IPS-15b (cell line): ENCODE measurements around the gene PRKN.

ENCODE experiments used
- H3K27me3 ChIP-seq: one replicate; pipeline ENCODE4 v1.6.1; 2013; ENCODE audit warnings: low read length; ENCODE audit not compliant: control insufficient read depth, insufficient read depth
- H3K36me3 ChIP-seq: one replicate; pipeline ENCODE4 v1.6.1; 2013; ENCODE audit warnings: low read length; ENCODE audit not compliant: control insufficient read depth, insufficient read depth
- H3K4me1 ChIP-seq: one replicate; pipeline ENCODE4 v1.6.1; 2013; ENCODE audit warnings: mild to moderate bottlenecking, low read length; ENCODE audit not compliant: control insufficient read depth, insufficient read depth
- H3K4me3 ChIP-seq: one replicate; pipeline ENCODE4 v1.5.1; 2013; ENCODE audit warnings: low read depth, low read length
- H3K9ac ChIP-seq: one replicate; pipeline ENCODE4 v1.6.1; 2013; ENCODE audit warnings: low read depth, mild to moderate bottlenecking, low read length
- H3K9me3 ChIP-seq: one replicate; pipeline ENCODE4 v1.6.1; 2013; ENCODE audit warnings: mild to moderate bottlenecking, low read length; ENCODE audit not compliant: control insufficient read depth, insufficient read depth

Gene PRKN

DNA sequence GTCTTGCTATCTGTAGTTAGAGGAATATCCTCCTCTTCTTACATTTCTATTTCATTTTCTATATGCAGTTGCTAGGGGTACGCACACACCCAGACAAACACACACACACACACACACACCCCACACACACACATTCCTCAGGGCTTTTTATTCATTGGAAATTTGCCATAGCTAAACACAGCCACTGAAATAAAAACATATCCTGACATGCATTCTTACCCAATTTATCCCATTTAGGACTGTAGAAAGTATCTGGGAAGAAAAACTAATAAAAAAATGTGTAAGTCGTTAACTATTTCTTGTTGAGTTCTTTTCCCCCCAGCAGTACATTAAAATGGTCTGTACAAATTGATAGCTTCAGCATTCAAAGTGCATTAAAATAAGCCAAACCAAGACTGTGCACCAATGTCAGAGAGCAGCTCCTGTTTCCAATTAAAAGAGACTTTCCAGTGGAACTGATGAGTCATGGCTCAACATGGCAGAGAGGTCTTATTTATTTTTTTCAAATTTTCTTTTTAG lies 1095.8 kb downstream of the PRKN start:
- Histone ChIP-seq H3K27me3 (peaks cover 34% of the 10 kb centered on the region), H3K4me1 (no peaks in the 10 kb centered on the region), H3K9me3 (no peaks in the 10 kb centered on the region), H3K9ac (no peak overlapping the region), H3K4me3 (no peak overlapping the region), H3K36me3 (no peaks in the 10 kb centered on the region)

DNA sequence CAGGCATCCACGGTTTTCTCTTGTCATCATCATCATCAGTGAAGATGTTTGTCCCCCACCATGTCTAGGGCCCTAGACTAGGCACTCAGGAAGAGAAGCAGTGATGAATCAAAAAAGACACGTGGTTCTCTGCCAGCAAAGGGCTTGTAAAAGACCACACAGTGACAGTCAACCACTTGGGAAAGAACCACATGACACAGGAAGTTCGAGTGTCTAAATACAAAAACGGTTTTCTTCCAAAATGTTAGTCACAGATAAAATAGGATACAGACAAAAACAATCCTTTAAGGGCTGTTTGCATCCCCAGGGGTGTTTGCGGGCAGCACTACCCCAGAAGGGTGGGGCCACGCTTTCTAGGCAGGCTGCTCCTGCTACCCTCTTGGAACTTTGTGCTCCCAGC lies 1096.9 kb downstream of the PRKN start:
- peaks cover 41% of the 10 kb centered on the region for H3K27me3 ChIP-seq
- no peaks in the 10 kb centered on the region for H3K4me1 ChIP-seq
- H3K4me3 ChIP-seq: no peak overlapping the region
- no peaks in the 10 kb centered on the region for H3K9me3 ChIP-seq
- no peaks in the 10 kb centered on the region for H3K36me3 ChIP-seq
- H3K9ac ChIP-seq: no peak overlapping the region

DNA sequence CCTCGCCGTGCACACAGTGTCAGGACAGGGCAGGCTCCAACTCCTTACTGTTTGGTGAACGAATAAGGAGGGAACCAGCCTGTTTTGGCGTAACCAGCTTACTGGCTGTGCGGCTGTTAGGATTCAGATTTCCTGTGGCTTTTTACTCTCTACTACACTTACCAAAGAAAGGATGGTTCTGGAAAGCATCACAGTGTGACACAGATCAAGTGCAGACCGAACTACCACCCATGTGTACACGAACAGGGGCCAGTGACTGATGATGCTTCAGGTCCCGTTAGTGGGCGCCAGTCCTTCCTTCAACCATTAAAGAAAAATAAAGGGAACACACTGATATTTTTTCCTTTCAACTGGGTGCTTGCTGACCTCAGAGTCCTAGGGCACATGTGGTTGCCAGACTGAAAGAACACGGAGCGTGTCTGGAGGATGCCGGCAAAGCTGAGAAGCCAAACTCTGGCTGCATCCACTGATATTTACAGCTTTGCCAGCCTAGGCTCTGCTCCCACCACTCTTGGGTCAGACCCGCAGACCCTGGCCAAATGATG lies 1101.4 kb downstream of the PRKN start:
- no peaks in the 10 kb centered on the region for H3K9me3 ChIP-seq
- peaks cover 65% of the 10 kb centered on the region for H3K27me3 ChIP-seq
- no peak overlapping the region for H3K9ac ChIP-seq
- H3K4me1 ChIP-seq: no peaks in the 10 kb centered on the region
- H3K4me3 ChIP-seq: no peak overlapping the region
- H3K36me3 ChIP-seq: no peaks in the 10 kb centered on the region

DNA sequence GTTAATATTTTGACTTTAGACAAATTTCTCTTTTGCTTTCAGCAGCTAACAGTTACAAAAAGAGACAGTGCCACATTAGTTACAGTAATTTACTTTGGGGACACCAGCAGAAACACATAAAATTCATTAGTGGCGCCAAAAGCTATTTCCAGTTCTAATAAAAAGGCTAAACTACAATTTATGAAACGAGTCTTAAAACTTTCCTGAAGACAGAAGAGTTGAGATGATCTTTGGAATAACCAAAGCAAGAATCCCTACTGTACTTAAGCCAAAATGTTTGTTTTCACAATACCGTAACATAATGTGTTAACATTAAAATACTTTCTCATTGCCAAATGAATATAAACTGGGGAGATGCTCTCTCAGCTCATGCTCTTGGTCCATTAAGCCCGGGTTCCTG lies 1103.5 kb downstream of the PRKN start:
- Histone ChIP-seq H3K27me3 (peaks cover 57% of the 10 kb centered on the region), H3K4me3 (no peak overlapping the region), H3K4me1 (no peaks in the 10 kb centered on the region), H3K36me3 (no peaks in the 10 kb centered on the region), H3K9ac (no peak overlapping the region), H3K9me3 (no peaks in the 10 kb centered on the region)

DNA sequence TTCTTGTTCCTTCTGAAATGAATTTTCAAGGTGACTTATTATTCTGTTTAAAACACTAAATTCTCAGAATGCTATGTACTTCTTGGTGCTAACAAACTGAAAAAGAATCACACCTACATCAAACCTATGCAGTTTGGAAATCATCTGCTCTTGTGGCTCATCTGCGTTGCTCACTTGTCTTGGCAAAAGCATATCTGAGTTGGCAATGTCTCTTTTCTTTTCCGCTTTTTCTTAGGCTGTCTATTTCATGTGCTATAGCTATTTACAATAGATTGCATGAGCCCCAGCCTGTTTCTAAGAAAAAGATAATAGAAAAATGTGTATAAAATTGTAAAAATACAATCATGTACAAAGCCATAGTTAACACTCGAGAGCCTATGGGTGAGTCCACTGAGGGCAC lies 1104.8 kb downstream of the PRKN start:
- Histone ChIP-seq H3K27me3 (peaks cover 44% of the 10 kb centered on the region), H3K9me3 (no peaks in the 10 kb centered on the region), H3K4me1 (no peaks in the 10 kb centered on the region), H3K9ac (no peak overlapping the region), H3K36me3 (no peaks in the 10 kb centered on the region), H3K4me3 (no peak overlapping the region)

DNA sequence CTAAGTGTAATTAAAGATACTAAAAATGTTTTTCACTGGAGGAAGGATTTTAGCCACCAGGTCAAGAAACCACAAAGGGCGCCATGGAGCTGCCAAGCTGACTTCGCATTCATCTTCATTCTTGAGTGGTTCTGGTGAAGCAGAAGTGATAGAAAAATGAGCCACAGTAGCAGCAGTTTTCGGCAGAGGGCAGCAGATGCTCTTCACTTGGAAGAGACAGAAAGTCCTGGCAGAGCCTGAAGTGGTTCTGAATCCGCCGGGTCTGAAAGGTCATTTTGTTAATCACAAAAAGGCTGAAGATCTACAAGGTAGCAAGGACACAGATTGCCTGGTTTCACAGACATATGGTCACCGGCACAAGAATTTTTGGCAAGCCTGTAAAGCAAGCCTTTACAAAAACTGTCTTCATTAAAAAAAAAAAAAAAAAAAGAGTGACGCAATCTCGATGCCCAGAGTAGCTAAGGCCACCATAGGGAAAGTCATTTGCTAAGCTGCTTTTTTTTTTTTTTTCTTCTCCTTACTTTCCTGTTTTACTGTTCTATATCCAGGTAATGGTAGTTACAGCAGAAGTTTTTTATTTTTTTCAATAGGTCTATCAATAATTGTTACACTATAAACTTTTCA lies 1108.6 kb downstream of the PRKN start:
- H3K9ac ChIP-seq: no peak overlapping the region
- no peak overlapping the region for H3K4me3 ChIP-seq
- no peaks in the 10 kb centered on the region for H3K36me3 ChIP-seq
- no peaks in the 10 kb centered on the region for H3K4me1 ChIP-seq
- peaks cover 18% of the 10 kb centered on the region for H3K27me3 ChIP-seq
- H3K9me3 ChIP-seq: no peaks in the 10 kb centered on the region

DNA sequence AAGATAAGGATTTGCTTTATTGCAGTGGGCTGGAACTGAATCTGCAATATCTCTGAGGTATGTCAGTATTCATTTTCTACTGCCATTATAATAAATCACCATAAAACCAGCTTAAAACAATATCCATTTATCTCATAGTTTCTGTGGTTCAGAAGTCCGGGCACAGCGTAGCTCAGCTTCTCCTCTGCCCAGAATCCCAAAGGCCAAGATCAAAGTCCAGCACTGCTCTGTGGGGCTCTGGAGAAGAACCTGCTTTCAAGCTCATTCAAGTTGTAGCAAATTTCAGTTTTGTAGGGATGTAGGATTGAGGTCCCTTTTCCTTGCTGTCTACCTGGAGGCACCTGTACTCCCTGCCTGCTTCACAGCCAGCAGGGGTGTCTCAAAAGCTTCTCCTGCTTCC lies 1113.9 kb downstream of the PRKN start:
- Histone ChIP-seq H3K9ac (no peak overlapping the region), H3K4me3 (no peak overlapping the region), H3K36me3 (no peaks in the 10 kb centered on the region), H3K27me3 (no peaks in the 10 kb centered on the region), H3K9me3 (no peaks in the 10 kb centered on the region), H3K4me1 (no peaks in the 10 kb centered on the region)

DNA sequence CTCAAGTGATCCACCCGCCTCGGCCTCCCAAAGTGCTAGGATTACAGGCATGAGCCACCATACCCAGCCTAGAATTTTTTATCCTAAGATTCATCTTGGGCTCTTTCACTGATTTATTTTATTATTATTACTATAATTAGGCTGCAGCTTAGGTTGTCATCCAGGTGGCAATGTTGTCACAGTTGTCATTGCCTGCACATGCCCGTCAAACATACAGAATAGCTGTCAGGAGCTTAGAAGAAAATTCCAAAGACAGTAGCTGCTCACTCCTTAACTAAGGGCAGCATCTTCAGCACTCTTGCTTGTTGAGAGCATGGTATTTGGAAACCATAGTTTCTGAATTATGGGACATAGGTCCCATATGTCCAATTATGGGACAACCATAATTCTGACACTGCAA lies 1118.8 kb downstream of the PRKN start:
- H3K4me3 ChIP-seq: no peak overlapping the region

DNA sequence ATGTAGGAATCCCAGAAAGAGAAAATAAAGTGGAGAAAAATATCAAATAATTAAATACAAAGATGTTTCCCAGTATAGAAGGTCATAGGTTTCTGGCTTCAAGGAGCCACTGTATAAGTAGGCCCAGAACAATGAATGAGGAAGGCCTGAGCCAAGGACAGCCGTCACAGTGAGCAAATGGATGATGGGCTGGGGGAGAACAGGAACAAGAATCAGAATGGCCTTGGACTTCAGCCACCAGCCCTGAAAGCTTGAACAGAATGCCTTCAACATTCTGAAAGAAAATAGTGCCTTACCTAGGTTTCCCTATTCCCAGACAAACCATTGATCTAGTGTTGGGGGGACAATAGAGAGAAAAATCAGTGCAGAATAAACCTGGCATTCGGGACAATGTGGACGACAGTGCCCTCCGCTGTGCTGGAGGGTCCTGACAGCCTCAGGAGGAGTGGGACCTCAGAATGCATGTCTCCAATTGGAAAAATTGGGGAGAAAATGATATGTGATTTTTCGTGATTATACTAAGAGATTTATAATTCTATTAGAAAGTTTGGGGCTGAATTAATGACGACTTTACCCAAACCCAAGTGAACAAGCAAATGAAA lies 1119.8 kb downstream of the PRKN start:
- no peaks in the 10 kb centered on the region for H3K4me1 ChIP-seq
- no peak overlapping the region for H3K4me3 ChIP-seq
- no peaks in the 10 kb centered on the region for H3K36me3 ChIP-seq
- no peaks in the 10 kb centered on the region for H3K27me3 ChIP-seq
- H3K9me3 ChIP-seq: no peaks in the 10 kb centered on the region
- H3K9ac ChIP-seq: no peak overlapping the region

More for the DNA sequence above, 1118.8 kb downstream of the PRKN start:
- Histone ChIP-seq H3K9me3 (no peaks in the 10 kb centered on the region), H3K9ac (no peak overlapping the region), H3K4me1 (no peaks in the 10 kb centered on the region), H3K27me3 (no peaks in the 10 kb centered on the region), H3K36me3 (no peaks in the 10 kb centered on the region)

DNA sequence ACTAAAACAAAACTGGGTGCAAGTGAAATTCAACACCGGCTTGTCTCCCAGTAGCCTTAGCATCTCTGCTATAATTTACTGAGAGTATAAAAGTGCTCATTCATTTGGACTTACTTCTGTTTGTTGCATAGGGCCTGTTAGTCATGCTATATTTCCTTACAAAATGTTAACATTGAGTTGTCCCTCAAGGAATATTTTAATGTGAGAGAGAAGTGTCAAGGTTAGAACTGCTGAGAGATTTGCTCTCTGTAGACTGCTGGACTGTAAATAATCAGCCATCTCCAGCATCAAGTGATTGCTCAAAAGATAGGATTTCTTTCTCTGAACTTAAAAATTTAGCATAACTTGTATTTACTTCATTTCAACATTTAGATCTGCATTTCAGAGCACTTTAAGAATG lies 1125.2 kb downstream of the PRKN start:
- Histone ChIP-seq H3K27me3 (no peaks in the 10 kb centered on the region), H3K4me1 (no peaks in the 10 kb centered on the region), H3K36me3 (no peaks in the 10 kb centered on the region), H3K4me3 (no peak overlapping the region), H3K9ac (no peak overlapping the region), H3K9me3 (no peaks in the 10 kb centered on the region)

DNA sequence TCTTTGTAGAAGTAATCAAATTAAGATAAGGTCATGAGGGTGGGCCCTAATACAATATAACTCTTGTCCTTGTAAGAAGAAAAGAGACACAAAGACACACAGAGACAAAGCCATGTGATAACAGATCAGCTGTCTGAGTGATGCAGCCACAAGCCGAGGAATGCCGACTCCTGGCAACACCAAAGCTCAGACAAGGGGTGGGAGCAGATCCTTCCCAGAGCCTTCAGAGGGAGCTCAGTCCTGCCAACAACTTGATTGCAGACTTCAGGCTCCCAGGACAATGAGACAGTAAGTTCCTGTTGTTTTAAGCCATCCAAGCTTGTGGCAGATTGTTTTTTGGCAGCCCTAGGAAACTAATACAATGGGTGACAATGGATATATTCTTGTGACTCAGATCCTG lies 1128.7 kb downstream of the PRKN start:
- H3K9me3 ChIP-seq: no peaks in the 10 kb centered on the region
- H3K27me3 ChIP-seq: no peaks in the 10 kb centered on the region
- H3K36me3 ChIP-seq: no peaks in the 10 kb centered on the region
- no peak overlapping the region for H3K9ac ChIP-seq
- no peaks in the 10 kb centered on the region for H3K4me1 ChIP-seq
- H3K4me3 ChIP-seq: no peak overlapping the region

DNA sequence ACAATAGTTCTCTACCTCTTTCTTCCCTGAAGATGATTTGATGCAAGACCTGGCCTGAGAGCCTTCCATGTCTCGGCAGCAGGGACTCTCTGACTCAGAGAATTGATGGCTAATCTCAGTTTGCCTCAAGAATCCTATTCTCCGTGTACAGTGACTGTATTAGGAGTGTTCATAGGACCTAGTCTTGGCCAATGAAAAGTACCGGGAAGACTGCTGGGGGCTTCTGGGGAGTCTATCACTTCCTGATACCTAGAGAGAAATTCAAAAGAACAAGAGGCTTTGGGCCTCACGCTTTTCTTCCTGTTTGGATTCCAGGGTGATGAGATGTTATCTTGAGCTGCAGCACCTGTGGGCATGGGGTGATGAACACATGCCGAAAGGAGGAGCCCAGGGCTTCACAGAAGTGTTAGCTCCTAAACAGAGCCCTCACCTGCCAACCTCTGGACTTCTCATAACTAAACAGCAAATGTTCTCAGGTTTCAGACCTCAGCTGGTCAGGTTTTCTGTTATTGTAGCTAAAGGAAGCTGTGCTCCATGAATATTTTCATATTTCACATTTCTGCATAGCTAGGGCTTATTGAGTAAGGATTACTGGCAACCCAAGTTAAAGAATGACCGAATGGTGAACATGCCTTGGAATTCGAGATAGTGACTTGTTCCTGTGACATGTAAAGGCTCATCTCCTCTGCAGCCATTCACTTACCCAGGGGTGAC lies 1130.6 kb downstream of the PRKN start:
- Histone ChIP-seq H3K4me1 (no peaks in the 10 kb centered on the region), H3K9me3 (no peaks in the 10 kb centered on the region), H3K27me3 (no peaks in the 10 kb centered on the region), H3K9ac (no peak overlapping the region), H3K4me3 (no peak overlapping the region), H3K36me3 (no peaks in the 10 kb centered on the region)
